ENCODE measurements around the gene LRRC46. TPM values are rescaled to one million over a fixed set of nuclear protein-coding genes. Genes with fewer than 3 reads are reported as not detected.
A peak's percentile ranks its signal among the peaks of the same experiment; 100 is the strongest.

LRRC46 gene
- total RNA-seq, 1 donor from 2014 or later: 0.63 TPM

- Histone ChIP-seq H3K27me3 (ENCODE audit: low read depth) (peaks cover 76% of the 10 kb centered on the region), H3K36me3 (no peaks in the 10 kb centered on the region), H3K9me3 (replicated peaks) (no peaks in the 10 kb centered on the region), H3K27ac (replicated peaks) (no peak overlapping the region), H3K4me3 (no peak overlapping the region), H3K4me1 (peaks cover 9% of the 10 kb centered on the region)
- intact Hi-C loops (cut with micrococcal nuclease): no loop called here
- TF ChIP-seq CTCF (IDR thresholded peaks at IDR 0.05; ENCODE audit: borderline replicate concordance): no peak
- no peak for DNase-seq
Observed at GRCh38 chr17:47877368-47878034, 46.0 kb downstream of the LRRC46 start.

GRCh38 chr17:47878203-47879027, 46.9 kb downstream of the LRRC46 start:
- H3K4me1 ChIP-seq: peaks cover 11% of the 10 kb centered on the region
- H3K9me3 ChIP-seq (replicated peaks): no peaks in the 10 kb centered on the region
- intact Hi-C loops (cut with micrococcal nuclease): no loop called here
- no peaks in the 10 kb centered on the region for H3K36me3 ChIP-seq
- DNase-seq: no peak
- no peak overlapping the region for H3K4me3 ChIP-seq
- H3K27me3 ChIP-seq (ENCODE audit: low read depth): peaks cover 69% of the 10 kb centered on the region
- TF ChIP-seq CTCF (IDR thresholded peaks at IDR 0.05; ENCODE audit: borderline replicate concordance): no peak
- H3K27ac ChIP-seq (replicated peaks): no peak overlapping the region

- no peak for DNase-seq
- H3K27ac ChIP-seq (replicated peaks): no peak overlapping the region
- H3K36me3 ChIP-seq: no peaks in the 10 kb centered on the region
- no peak for TF ChIP-seq CTCF (IDR thresholded peaks at IDR 0.05; ENCODE audit: borderline replicate concordance)
- intact Hi-C loops (cut with micrococcal nuclease): no loop called here
- peaks cover 11% of the 10 kb centered on the region for H3K4me1 ChIP-seq
- peaks cover 69% of the 10 kb centered on the region for H3K27me3 ChIP-seq (ENCODE audit: low read depth)
- H3K4me3 ChIP-seq: no peak overlapping the region
- H3K9me3 ChIP-seq (replicated peaks): no peaks in the 10 kb centered on the region
Observed at GRCh38 chr17:47879028-47879585, 47.6 kb downstream of the LRRC46 start.

- no peak for TF ChIP-seq CTCF (IDR thresholded peaks at IDR 0.05; ENCODE audit: borderline replicate concordance)
- Histone ChIP-seq H3K4me3 (no peak overlapping the region), H3K27me3 (ENCODE audit: low read depth) (peaks cover 63% of the 10 kb centered on the region), H3K27ac (replicated peaks) (no peak overlapping the region), H3K4me1 (peaks cover 11% of the 10 kb centered on the region), H3K9me3 (replicated peaks) (no peaks in the 10 kb centered on the region), H3K36me3 (no peaks in the 10 kb centered on the region)
- DNase-seq: no peak
- intact Hi-C loops (cut with micrococcal nuclease): loop anchor here (10.0 kb wide), 1 partner anchor 75 kb away; the partner anchor contains the start of gene PRR15L
Observed at GRCh38 chr17:47879776-47880454, 48.4 kb downstream of the LRRC46 start.

GRCh38 chr17:47882247-47882646, 50.8 kb downstream of the LRRC46 start:
- peak overlapping the region; percentile 36 for H3K4me3 ChIP-seq
- intact Hi-C loops (cut with micrococcal nuclease): loop anchor here (10.0 kb wide), 1 partner anchor 73 kb away; the partner anchor contains the start of gene PRR15L

More at GRCh38 chr17:47882247-47882646, 50.8 kb downstream of the LRRC46 start:
- no peak for DNase-seq
- no peak for TF ChIP-seq CTCF (IDR thresholded peaks at IDR 0.05; ENCODE audit: borderline replicate concordance)
- Histone ChIP-seq H3K9me3 (replicated peaks) (no peaks in the 10 kb centered on the region), H3K27me3 (ENCODE audit: low read depth) (peaks cover 40% of the 10 kb centered on the region), H3K27ac (replicated peaks) (peak overlapping the region; percentile 40), H3K36me3 (no peaks in the 10 kb centered on the region), H3K4me1 (peaks cover 18% of the 10 kb centered on the region)
